ENCODE results near the gene MAP3K13.
"Not testable (repeated sequence)": the region's sequence is repeated elsewhere in the genome, so short reads cannot be mapped to it uniquely, and the experiment has no call there.

MAP3K13 gene

GRCh38 chr3:185399737-185400667 lies 37.1 kb downstream of the MAP3K13 start:
- DNase-seq (ENCODE audit: low spot score) = peak; percentile 16

- no peak for DNase-seq (ENCODE audit: low spot score)
Measured at GRCh38 chr3:185400866-185401265, 37.9 kb downstream of the MAP3K13 start.

- DNase-seq (ENCODE audit: low spot score) = no peak
Measured at GRCh38 chr3:185401319-185401955, 38.5 kb downstream of the MAP3K13 start.

- DNase-seq (ENCODE audit: low spot score) = no peak
Measured at GRCh38 chr3:185402561-185402960, 39.6 kb downstream of the MAP3K13 start.

GRCh38 chr3:185403002-185403401 lies 40.1 kb downstream of the MAP3K13 start:
- no peak for DNase-seq (ENCODE audit: low spot score)

- no peak for DNase-seq (ENCODE audit: low spot score)
Measured at GRCh38 chr3:185405243-185405642, 42.3 kb downstream of the MAP3K13 start.

GRCh38 chr3:185405664-185406063 lies 42.7 kb downstream of the MAP3K13 start:
- DNase-seq (ENCODE audit: low spot score) = no peak

GRCh38 chr3:185406121-185406620 lies 43.2 kb downstream of the MAP3K13 start:
- no peak for DNase-seq (ENCODE audit: low spot score)

GRCh38 chr3:185409957-185410356 lies 47.0 kb downstream of the MAP3K13 start:
- DNase-seq (ENCODE audit: low spot score) = no peak

- no peak for DNase-seq (ENCODE audit: low spot score)
Measured at GRCh38 chr3:185411133-185411532, 48.2 kb downstream of the MAP3K13 start.

GRCh38 chr3:185416513-185416912 lies 53.6 kb downstream of the MAP3K13 start:
- DNase-seq (ENCODE audit: low spot score) = no peak

GRCh38 chr3:185418561-185418977 lies 55.6 kb downstream of the MAP3K13 start:
- not testable (repeated sequence) for DNase-seq (ENCODE audit: low spot score)

- DNase-seq (ENCODE audit: low spot score) = no peak
Measured at GRCh38 chr3:185420762-185421161, 57.8 kb downstream of the MAP3K13 start.

- no peak for DNase-seq (ENCODE audit: low spot score)
Measured at GRCh38 chr3:185421577-185422232, 58.8 kb downstream of the MAP3K13 start.

- no peak for DNase-seq (ENCODE audit: low spot score)
Measured at GRCh38 chr3:185422677-185423076, 59.7 kb downstream of the MAP3K13 start.

GRCh38 chr3:185423178-185423577 lies 60.2 kb downstream of the MAP3K13 start:
- DNase-seq (ENCODE audit: low spot score) = peak; percentile 58

GRCh38 chr3:185424435-185424834 lies 61.5 kb downstream of the MAP3K13 start:
- no peak for DNase-seq (ENCODE audit: low spot score)

GRCh38 chr3:185430375-185430774 lies 67.4 kb downstream of the MAP3K13 start:
- no peak for DNase-seq (ENCODE audit: low spot score)

GRCh38 chr3:185439745-185440466 lies 77.0 kb downstream of the MAP3K13 start:
- no peak for DNase-seq (ENCODE audit: low spot score)

- DNase-seq (ENCODE audit: low spot score) = no peak
Measured at GRCh38 chr3:185442031-185442430, 79.1 kb downstream of the MAP3K13 start.

- DNase-seq (ENCODE audit: low spot score) = no peak
Measured at GRCh38 chr3:185444329-185444728, 81.4 kb downstream of the MAP3K13 start.

- no peak for DNase-seq (ENCODE audit: low spot score)
Measured at GRCh38 chr3:185448107-185448506, 85.2 kb downstream of the MAP3K13 start.

All from RKO (cell line).